ENCODE measurements around the gene GRID1.
A peak's percentile ranks its signal among the peaks of the same experiment; 100 is the strongest.

Gene GRID1

GRCh38 chr10:86162696-86163400, 203.7 kb downstream of the GRID1 start:
- H3K4me3 ChIP-seq (ENCODE audit: low read depth, low read length) = no peak overlapping the region
- no peak for TF ChIP-seq ZNF701 (tag by site-specific recombination; IDR thresholded peaks at IDR 0.05)
- no peak for TF ChIP-seq ZNF221 (tag by site-specific recombination; IDR thresholded peaks at IDR 0.05; ENCODE audit: borderline replicate concordance)
- 0 out of 2 replicates have a peak, but pooled peaks have one; percentile 9 for TF ChIP-seq GLIS1 (tag by site-specific recombination; IDR thresholded peaks at IDR 0.05)
- no peak for TF ChIP-seq ZNF2 (tag by site-specific recombination; IDR thresholded peaks at IDR 0.05)
- ChIA-PET POLR2A (no interaction called here), CTCF (interaction anchor here (0.7 to 1.2 kb wide), 4 partner anchors 37 to 168 kb away, joined by 3 to 4 read pairs (median 4); no protein-coding TSS in a partner anchor)
- no peaks in the 10 kb centered on the region for H3K9me3 ChIP-seq (ENCODE audit: control insufficient read depth, insufficient read depth, low read depth, low read length)
- H3K36me3 ChIP-seq (ENCODE audit: control insufficient read depth in 2 of 2, insufficient read depth in 1 of 2, low read length in 2 of 2) = no peaks in the 10 kb centered on the region
- no peak overlapping the region for H3K27ac ChIP-seq (ENCODE audit: extremely low read depth, low read depth, low read length)
- no peaks in the 10 kb centered on the region for H3K4me1 ChIP-seq (ENCODE audit: control insufficient read depth, insufficient read depth, low read length)

GRCh38 chr10:86162036-86162435, 204.6 kb downstream of the GRID1 start:
- ChIA-PET CTCF (interaction anchor here (0.6 to 0.7 kb wide), 2 partner anchors 37 to 87 kb away, joined by 3 read pairs; no protein-coding TSS in a partner anchor), POLR2A (no interaction called here)
- no peaks in the 10 kb centered on the region for H3K36me3 ChIP-seq (ENCODE audit: control insufficient read depth in 2 of 2, insufficient read depth in 1 of 2, low read length in 2 of 2)
- TF ChIP-seq ZFP69B (tag by site-specific recombination; IDR thresholded peaks at IDR 0.05) (no peak), MEIS1 (CRISPR knock-in tag; IDR thresholded peaks at IDR 0.05; ENCODE audit: borderline replicate concordance) (no peak), ZNF623 (tag by site-specific recombination; IDR thresholded peaks at IDR 0.05) (no peak), ZNF423 (tag by site-specific recombination; IDR thresholded peaks at IDR 0.05) (no peak), KLF1 (tag by site-specific recombination; IDR thresholded peaks at IDR 0.05) (no peak), ZFP41 (tag by site-specific recombination; IDR thresholded peaks at IDR 0.05; ENCODE audit: borderline replicate concordance) (no peak), ZNF837 (tag by site-specific recombination; IDR thresholded peaks at IDR 0.05) (no peak), ZNF266 (tag by site-specific recombination; IDR thresholded peaks at IDR 0.05; ENCODE audit: low read depth) (no peak), ZNF488 (tag by site-specific recombination; IDR thresholded peaks at IDR 0.05) (no peak), EGR2 (tag by site-specific recombination; IDR thresholded peaks at IDR 0.05; ENCODE audit: low read depth) (no peak), ZNF624 (tag by site-specific recombination; IDR thresholded peaks at IDR 0.05) (no peak), OSR2 (tag by site-specific recombination; IDR thresholded peaks at IDR 0.05) (no peak), ZNF16 (tag by site-specific recombination; IDR thresholded peaks at IDR 0.05; ENCODE audit: low read depth) (no peak), PRDM4 (tag by site-specific recombination; IDR thresholded peaks at IDR 0.05) (no peak)
- H3K4me3 ChIP-seq (ENCODE audit: low read depth, low read length) = no peak overlapping the region
- H3K27ac ChIP-seq (ENCODE audit: extremely low read depth, low read depth, low read length) = no peak overlapping the region
- no peaks in the 10 kb centered on the region for H3K9me3 ChIP-seq (ENCODE audit: control insufficient read depth, insufficient read depth, low read depth, low read length)
- H3K4me1 ChIP-seq (ENCODE audit: control insufficient read depth, insufficient read depth, low read length) = no peaks in the 10 kb centered on the region

GRCh38 chr10:86160890-86161585, 205.6 kb downstream of the GRID1 start:
- no peak overlapping the region for H3K27ac ChIP-seq (ENCODE audit: extremely low read depth, low read depth, low read length)
- TF ChIP-seq PRDM10 (tag by site-specific recombination; IDR thresholded peaks at IDR 0.05) (no peak), PBX3 (CRISPR knock-in tag; IDR thresholded peaks at IDR 0.05) (no peak), ZNF623 (tag by site-specific recombination; IDR thresholded peaks at IDR 0.05) (no peak), ZNF626 (tag by site-specific recombination; IDR thresholded peaks at IDR 0.05) (no peak), ZNF830 (tag by site-specific recombination; IDR thresholded peaks at IDR 0.05; ENCODE audit: low read depth) (no peak), ZNF391 (tag by site-specific recombination; IDR thresholded peaks at IDR 0.05; ENCODE audit: borderline replicate concordance, low read depth) (no peak)

More at GRCh38 chr10:86160890-86161585, 205.6 kb downstream of the GRID1 start:
- Histone ChIP-seq H3K36me3 (ENCODE audit: control insufficient read depth in 2 of 2, insufficient read depth in 1 of 2, low read length in 2 of 2) (no peaks in the 10 kb centered on the region), H3K4me1 (ENCODE audit: control insufficient read depth, insufficient read depth, low read length) (no peaks in the 10 kb centered on the region), H3K4me3 (ENCODE audit: low read depth, low read length) (no peak overlapping the region), H3K9me3 (ENCODE audit: control insufficient read depth, insufficient read depth, low read depth, low read length) (no peaks in the 10 kb centered on the region)
- ChIA-PET CTCF (interaction anchor here (0.6 to 1.7 kb wide), 2 partner anchors 17 to 159 kb away, joined by 3 to 8 read pairs; no protein-coding TSS in a partner anchor), POLR2A (no interaction called here)
